Esophagus muscularis mucosa (tissue), 4 donors: ENCODE results near the gene NBPF4. TPM values are rescaled to one million over a fixed set of nuclear protein-coding genes. Genes with fewer than 3 reads are reported as not detected.

Experiments
- DNase-seq: peaks from one replicate; pipeline ENCODE4 v3.0.0-alpha.2; 2017; ENCODE audit errors: extremely low spot score
- H3K27ac ChIP-seq, 4 donors: fragments of 200-600 bp; sonication (generic); replicated peaks in 1 of 4; 1 replicate in 3 of 4; 2 replicates in 1 of 4; pipeline ENCODE4 v1.5.1; 2016 to 2019; ENCODE audit warnings: mild to moderate bottlenecking in 1 of 4
- H3K27me3 ChIP-seq, 4 donors: fragments of 200-600 bp; sonication (generic); one replicate each; pipeline versions ENCODE4 v1.5.1 to v1.6.0; 2016 to 2019
- H3K36me3 ChIP-seq, 4 donors: fragments of 200-600 bp; sonication (generic); one replicate each; pipeline ENCODE4 v1.5.1; 2016 to 2019
- H3K4me1 ChIP-seq, 4 donors: fragments of 200-600 bp; sonication (generic); one replicate each; pipeline ENCODE4 v1.5.1; 2016 to 2019
- H3K4me3 ChIP-seq, 4 donors: fragments of 200-600 bp; sonication (generic); 1 replicate in 2 of 4; 2 replicates in 2 of 4; pipeline ENCODE4 v1.5.1; 2016 to 2019; ENCODE audit warnings: mild to moderate bottlenecking in 4 of 4, moderate library complexity in 1 of 4
- H3K9me3 ChIP-seq, 4 donors: fragments of 200-600 bp; sonication (generic); 1 replicate in 3 of 4; 2 replicates in 1 of 4; pipeline ENCODE4 v1.5.1; 2016 to 2019
- CTCF ChIP-seq, 3 experiments: fragments of 200-600 bp in 2 of 3; fragments of 450-650 bp in 1 of 3; sonication (generic) in 2 of 3; IDR thresholded peaks; one replicate each; pipeline ENCODE4 v1.5.1; 2017 to 2019; ENCODE audit warnings: antibody characterized with exemption in 3 of 3, mild to moderate bottlenecking in 2 of 3, moderate library complexity in 1 of 3
- EP300 ChIP-seq: sonication (generic); formaldehyde crosslinking; IDR thresholded peaks from one replicate; pipeline ENCODE4 v1.6.1; 2017; ENCODE audit warnings: antibody characterized with exemption
- POLR2A ChIP-seq: fragments of 450-650 bp; IDR thresholded peaks from one replicate; pipeline ENCODE4 v1.6.1; 2017; ENCODE audit warnings: antibody characterized with exemption, moderate library complexity, mild to moderate bottlenecking, low read depth
- POLR2AphosphoS5 ChIP-seq, 2 donors: sonication (generic); formaldehyde crosslinking; IDR thresholded peaks; one replicate each; pipeline ENCODE4 v1.6.1; 2017; ENCODE audit warnings: antibody characterized with exemption in 2 of 2
- WGBS: methylation state at CpG from one replicate; pipeline ENCODE4 v1.1.5; 2018; 5-methylcytosine and 5-hydroxymethylcytosine counted together
- intact Hi-C: fragments of 100-400 bp; cut with DNase I; formaldehyde crosslinking; loops from one replicate; pipeline ENCODE4 v1.15.1; 2023
- total RNA-seq, 4 donors: library from RNA; depleted of rRNA; stranded (reverse); fragments of >200 nt; gene quantifications; one replicate each; pipeline versions ENCODE4 v1.1.0 to v1.2.1, GENCODE V29; 2016

NBPF4 gene
- total RNA-seq, 4 donors from 2014 or later, result not detected

DNA sequence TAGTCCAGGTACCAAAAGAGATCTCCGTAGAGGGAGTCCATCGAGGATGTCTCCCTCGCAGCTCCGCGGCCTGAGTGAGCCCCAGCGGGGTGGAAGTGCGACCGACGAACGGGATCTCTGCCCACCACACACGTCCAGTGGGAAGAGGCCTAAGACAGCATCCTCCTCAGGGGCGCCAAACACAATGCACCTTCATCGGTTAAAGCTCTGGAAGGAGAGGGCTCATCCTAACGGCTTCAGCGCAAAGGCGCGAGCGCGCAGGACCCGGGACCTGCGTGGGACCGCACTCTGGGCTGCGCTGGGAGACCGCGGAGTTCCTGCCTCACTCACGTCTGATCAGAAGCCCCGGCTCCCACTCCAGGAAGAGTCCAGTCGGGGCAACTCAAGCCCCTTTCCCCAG, 51.3 kb downstream of the NBPF4 start:
- H3K27me3 ChIP-seq, result no peaks in the 10 kb centered on the region
- TF ChIP-seq POLR2A, result no peak
- no peak for TF ChIP-seq EP300
- TF ChIP-seq CTCF (IDR thresholded peaks at IDR 0.05), result no peak
- no peak for TF ChIP-seq POLR2AphosphoS5 (IDR thresholded peaks at IDR 0.05)
- H3K4me3 ChIP-seq, result no peak overlapping the region
- WGBS, result no CpG with 5 or more reads among the region's 28 CpGs
- no peak overlapping the region for H3K27ac ChIP-seq
- H3K9me3 ChIP-seq, result no peaks in the 10 kb centered on the region
- peaks cover 4 to 15% (median 5%) of the 10 kb centered on the region in 4 donors for H3K4me1 ChIP-seq
- DNase-seq, result no peak
- intact Hi-C loops, result no loop called here
- peaks cover 5 to 28% (median 16%) of the 10 kb centered on the region in 4 donors for H3K36me3 ChIP-seq

GRCh38 chr1:108190686-108191416, 53.0 kb downstream of the NBPF4 start:
- 79% methylated on average over 5 of the region's 5 CpGs for WGBS
- H3K36me3 ChIP-seq, result peaks cover 5 to 28% (median 12%) of the 10 kb centered on the region in 4 donors
- no peak for DNase-seq

DNA sequence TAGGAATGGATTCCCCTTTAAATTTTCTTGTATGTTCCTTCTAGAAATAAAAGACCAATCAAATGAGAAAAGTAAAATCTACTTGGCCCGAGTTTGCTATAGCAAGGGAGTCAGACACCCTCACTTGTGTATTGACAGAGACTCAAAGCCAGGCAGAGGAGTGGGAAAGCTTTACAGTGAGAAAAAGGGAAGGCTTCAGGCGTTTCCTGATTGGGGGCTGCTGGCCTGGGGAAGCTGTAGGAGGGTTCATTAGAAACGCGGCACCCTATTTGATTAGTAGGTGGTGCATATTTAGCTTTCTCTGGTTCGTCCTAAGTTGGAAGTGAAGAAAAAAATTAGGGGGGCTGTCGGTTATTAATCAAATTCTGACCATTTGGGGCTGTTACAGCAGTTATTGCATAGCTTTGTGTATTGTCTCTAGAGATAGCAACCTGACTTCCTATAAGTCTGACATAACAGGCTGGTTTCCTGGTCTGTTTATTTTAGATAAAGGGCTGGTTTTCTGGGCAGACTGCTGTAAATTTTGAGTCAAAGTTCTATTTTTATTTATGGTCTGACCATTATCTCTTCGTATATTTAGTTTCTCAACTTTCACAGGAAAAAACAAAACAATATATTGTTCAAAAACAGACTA, 53.8 kb downstream of the NBPF4 start:
- WGBS, result 84% methylated on average over 7 of the region's 7 CpGs
- TF ChIP-seq CTCF (IDR thresholded peaks at IDR 0.05) (no peak), EP300 (no peak), POLR2A (no peak), POLR2AphosphoS5 (IDR thresholded peaks at IDR 0.05) (no peak)
- peaks cover 0 to 15% (median 4%) of the 10 kb centered on the region in 4 donors for H3K4me1 ChIP-seq
- intact Hi-C loops, result no loop called here
- H3K36me3 ChIP-seq, result peaks cover 4 to 32% (median 12%) of the 10 kb centered on the region in 4 donors
- H3K27me3 ChIP-seq, result no peaks in the 10 kb centered on the region
- H3K4me3 ChIP-seq, result no peak overlapping the region
- H3K9me3 ChIP-seq, result no peaks in the 10 kb centered on the region
- no peak overlapping the region for H3K27ac ChIP-seq
- DNase-seq, result no peak

More at GRCh38 chr1:108190686-108191416, 53.0 kb downstream of the NBPF4 start:
- intact Hi-C loops, result no loop called here
- Histone ChIP-seq H3K9me3 (no peaks in the 10 kb centered on the region), H3K27ac (no peak overlapping the region), H3K4me3 (no peak overlapping the region), H3K4me1 (peaks cover 0 to 15% (median 4%) of the 10 kb centered on the region in 4 donors), H3K27me3 (no peaks in the 10 kb centered on the region)
- TF ChIP-seq POLR2A (no peak), POLR2AphosphoS5 (IDR thresholded peaks at IDR 0.05) (no peak), CTCF (IDR thresholded peaks at IDR 0.05) (no peak), EP300 (no peak)

DNA sequence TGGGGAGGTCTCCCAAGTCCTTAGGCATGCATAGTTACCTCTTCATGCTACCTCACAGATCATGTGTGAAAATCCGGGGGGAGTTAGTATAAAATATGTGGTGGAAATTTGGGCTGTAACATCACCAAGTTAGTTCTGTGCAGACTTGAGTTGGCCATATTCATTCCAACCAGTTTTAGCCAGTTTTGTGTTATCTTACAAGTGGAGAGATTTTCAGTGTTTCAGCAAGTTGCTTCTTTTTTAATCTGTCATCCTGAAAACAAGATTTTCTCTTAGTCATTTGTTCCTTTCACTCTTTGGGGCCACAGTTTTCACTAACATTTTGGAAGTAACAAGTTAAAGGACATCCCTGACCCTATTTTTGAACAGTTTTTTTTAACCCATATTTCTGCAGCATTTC, 55.1 kb downstream of the NBPF4 start:
- peaks cover 0 to under 1% (median 0%) of the 10 kb centered on the region in 4 donors for H3K9me3 ChIP-seq
- 93% methylated on average over 1 of the region's 1 CpG for WGBS
- intact Hi-C loops, result no loop called here

More for the DNA sequence above, 55.1 kb downstream of the NBPF4 start:
- Histone ChIP-seq H3K36me3 (peaks cover 13 to 32% (median 21%) of the 10 kb centered on the region in 4 donors), H3K27me3 (no peaks in the 10 kb centered on the region), H3K4me3 (no peak overlapping the region), H3K27ac (no peak overlapping the region), H3K4me1 (peaks cover 0 to 15% (median 2%) of the 10 kb centered on the region in 4 donors)
- no peak for DNase-seq
- TF ChIP-seq POLR2A (no peak), POLR2AphosphoS5 (IDR thresholded peaks at IDR 0.05) (no peak), CTCF (IDR thresholded peaks at IDR 0.05) (no peak), EP300 (no peak)
